Measurements from ENCODE around the gene SLC34A2. TPM values are rescaled to one million over a fixed set of nuclear protein-coding genes. Genes with fewer than 3 reads are reported as not detected.
A peak's percentile ranks its signal among the peaks of the same experiment; 100 is the strongest.

The SLC34A2 gene
- total RNA-seq, 1 donor from 2014 or later = 2,258 TPM

GRCh38 chr4:25672756-25673155 is 17.1 kb downstream of the SLC34A2 start:
- Histone ChIP-seq H3K27me3 (ENCODE audit: low read depth) (no peaks in the 10 kb centered on the region), H3K4me1 (no peaks in the 10 kb centered on the region), H3K27ac (no peak overlapping the region), H3K36me3 (peaks cover 90% of the 10 kb centered on the region), H3K9me3 (no peaks in the 10 kb centered on the region), H3K4me3 (no peak overlapping the region)
- no peak for ATAC-seq
- TF ChIP-seq CTCF (IDR thresholded peaks at IDR 0.05) = no peak
- no peak for DNase-seq
- intact Hi-C loops (cut with DNase I) = no loop called here

- no peak for ATAC-seq
- TF ChIP-seq CTCF (IDR thresholded peaks at IDR 0.05) = no peak
- intact Hi-C loops (cut with DNase I) = no loop called here
Observed at GRCh38 chr4:25674386-25674785, 18.7 kb downstream of the SLC34A2 start.

GRCh38 chr4:25676221-25676620 is 20.6 kb downstream of the SLC34A2 start:
- H3K27ac ChIP-seq = no peak overlapping the region
- H3K4me3 ChIP-seq = no peak overlapping the region
- H3K27me3 ChIP-seq (ENCODE audit: low read depth) = no peaks in the 10 kb centered on the region
- intact Hi-C loops (cut with DNase I) = no loop called here
- no peaks in the 10 kb centered on the region for H3K4me1 ChIP-seq
- DNase-seq = no peak
- no peak for ATAC-seq
- no peaks in the 10 kb centered on the region for H3K9me3 ChIP-seq
- no peak for TF ChIP-seq CTCF (IDR thresholded peaks at IDR 0.05)
- H3K36me3 ChIP-seq = peaks cover 62% of the 10 kb centered on the region

More at GRCh38 chr4:25674386-25674785, 18.7 kb downstream of the SLC34A2 start:
- H3K27me3 ChIP-seq (ENCODE audit: low read depth) = no peaks in the 10 kb centered on the region
- no peaks in the 10 kb centered on the region for H3K4me1 ChIP-seq
- DNase-seq = no peak
- peaks cover 79% of the 10 kb centered on the region for H3K36me3 ChIP-seq
- no peak overlapping the region for H3K27ac ChIP-seq
- no peaks in the 10 kb centered on the region for H3K9me3 ChIP-seq
- H3K4me3 ChIP-seq = no peak overlapping the region

- TF ChIP-seq CTCF (IDR thresholded peaks at IDR 0.05) = no peak
Observed at GRCh38 chr4:25677157-25677556, 21.5 kb downstream of the SLC34A2 start.

GRCh38 chr4:25677943-25678342 is 22.3 kb downstream of the SLC34A2 start:
- H3K27me3 ChIP-seq (ENCODE audit: low read depth) = no peaks in the 10 kb centered on the region
- H3K4me3 ChIP-seq = no peak overlapping the region
- TF ChIP-seq CTCF (IDR thresholded peaks at IDR 0.05) = no peak
- H3K4me1 ChIP-seq = no peaks in the 10 kb centered on the region
- DNase-seq = no peak
- H3K9me3 ChIP-seq = no peaks in the 10 kb centered on the region
- H3K27ac ChIP-seq = no peak overlapping the region
- H3K36me3 ChIP-seq = peaks cover 48% of the 10 kb centered on the region
- ATAC-seq = peak in 1 of 2 donors; percentile 1
- intact Hi-C loops (cut with DNase I) = no loop called here

More at GRCh38 chr4:25677157-25677556, 21.5 kb downstream of the SLC34A2 start:
- intact Hi-C loops (cut with DNase I) = no loop called here
- H3K36me3 ChIP-seq = peaks cover 56% of the 10 kb centered on the region
- ATAC-seq (no peak), DNase-seq (no peak)
- no peaks in the 10 kb centered on the region for H3K27me3 ChIP-seq (ENCODE audit: low read depth)
- no peaks in the 10 kb centered on the region for H3K4me1 ChIP-seq
- H3K9me3 ChIP-seq = no peaks in the 10 kb centered on the region
- peak overlapping the region; percentile 6 for H3K27ac ChIP-seq
- H3K4me3 ChIP-seq = no peak overlapping the region

- Histone ChIP-seq H3K9me3 (peaks cover 6% of the 10 kb centered on the region), H3K4me3 (no peak overlapping the region), H3K4me1 (no peaks in the 10 kb centered on the region), H3K27me3 (ENCODE audit: low read depth) (no peaks in the 10 kb centered on the region), H3K27ac (no peak overlapping the region), H3K36me3 (no peaks in the 10 kb centered on the region)
- DNase-seq (no peak), ATAC-seq (no peak)
- intact Hi-C loops (cut with DNase I) = no loop called here
- no peak for TF ChIP-seq CTCF (IDR thresholded peaks at IDR 0.05)
Observed at GRCh38 chr4:25687773-25688172, 32.1 kb downstream of the SLC34A2 start.
